HG03460 (cell line): ENCODE measurements around the gene CCM2.
"Not testable (repeated sequence)": the region's sequence is repeated elsewhere in the genome, so short reads cannot be mapped to it uniquely, and the experiment has no call there.

Experiments used
- ATAC-seq: cut with Tn5 transposase; IDR thresholded peaks from one replicate; pipeline ENCODE4 v1.9.1; 2021; ENCODE audit not compliant: unreplicated experiment

Gene CCM2

DNA sequence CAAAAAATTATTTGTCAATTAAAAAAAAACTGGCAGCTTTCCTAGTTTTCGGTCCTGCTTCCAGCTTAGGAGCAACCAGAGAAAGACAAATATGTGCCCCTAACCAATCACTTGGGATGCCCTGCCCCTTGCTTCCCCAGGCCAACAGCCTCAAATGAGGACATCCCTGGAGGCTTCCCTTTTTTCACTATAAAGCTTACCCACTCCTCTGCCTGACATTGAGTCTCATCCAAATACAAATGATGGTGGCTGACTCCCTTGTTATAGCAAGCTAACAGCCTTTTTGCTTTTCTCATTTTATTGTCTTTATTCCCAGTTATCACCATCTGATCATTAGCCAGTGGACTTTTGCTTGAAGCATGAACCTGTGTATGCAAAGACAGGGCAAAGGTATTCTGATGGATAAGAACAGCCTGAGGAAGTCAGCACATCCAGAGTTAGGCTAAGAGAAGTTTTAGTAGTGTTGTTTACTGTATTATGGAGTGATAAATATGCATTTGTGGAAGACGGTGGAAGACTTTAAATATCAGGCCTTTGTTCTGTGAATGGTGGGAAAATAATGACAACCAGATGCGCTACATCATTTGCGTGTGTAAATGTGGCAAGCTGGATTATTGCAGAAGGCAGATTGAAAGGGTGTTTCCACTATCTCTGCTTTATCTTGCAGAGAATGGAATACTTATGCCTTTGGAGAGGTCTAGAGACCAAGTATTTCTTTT is 1.7 kb upstream of the CCM2 start:
- ATAC-seq = no peak

DNA sequence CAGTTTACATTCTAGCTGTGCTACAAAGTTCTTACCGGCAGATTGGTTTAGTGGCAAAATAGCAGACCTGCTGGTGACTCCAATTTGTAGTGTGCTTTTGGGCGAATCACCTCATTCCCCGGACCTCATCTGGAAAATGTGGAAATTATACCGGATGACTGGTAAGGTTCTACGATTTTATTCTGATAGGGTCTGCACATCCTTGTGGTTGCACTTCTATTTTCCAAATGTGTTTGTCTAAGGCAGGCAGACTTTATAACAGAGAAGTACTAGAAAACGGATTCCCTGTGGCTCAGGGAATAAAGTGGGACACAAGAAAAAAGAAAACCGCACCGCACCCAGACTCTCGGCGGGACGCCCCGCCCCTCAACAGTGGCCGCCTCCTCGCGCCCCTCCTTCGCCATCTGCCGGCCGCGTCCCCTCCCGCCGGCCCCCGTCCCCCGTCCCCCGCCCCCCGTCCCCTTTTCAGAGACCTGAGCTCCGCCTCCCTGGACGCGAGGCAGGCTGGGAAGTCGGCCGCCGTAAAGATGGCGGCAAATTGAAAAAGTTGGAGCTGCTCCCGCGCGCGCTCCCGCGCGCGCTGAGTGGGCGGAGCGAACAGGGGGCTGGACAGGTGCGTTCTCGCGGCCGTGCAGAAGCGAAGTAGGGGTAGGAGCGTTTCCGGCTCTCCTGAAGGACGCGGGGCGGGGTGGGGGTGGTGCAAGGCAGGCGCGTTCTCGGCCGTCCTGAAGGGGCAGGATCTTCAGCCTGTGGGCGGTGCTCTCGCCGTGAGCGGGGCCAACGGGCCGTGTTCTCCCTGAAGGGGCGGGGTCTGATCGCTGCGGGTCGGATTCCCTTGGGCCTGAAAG is 532 bp upstream of the CCM2 start:
- ATAC-seq = peak; percentile 63

DNA sequence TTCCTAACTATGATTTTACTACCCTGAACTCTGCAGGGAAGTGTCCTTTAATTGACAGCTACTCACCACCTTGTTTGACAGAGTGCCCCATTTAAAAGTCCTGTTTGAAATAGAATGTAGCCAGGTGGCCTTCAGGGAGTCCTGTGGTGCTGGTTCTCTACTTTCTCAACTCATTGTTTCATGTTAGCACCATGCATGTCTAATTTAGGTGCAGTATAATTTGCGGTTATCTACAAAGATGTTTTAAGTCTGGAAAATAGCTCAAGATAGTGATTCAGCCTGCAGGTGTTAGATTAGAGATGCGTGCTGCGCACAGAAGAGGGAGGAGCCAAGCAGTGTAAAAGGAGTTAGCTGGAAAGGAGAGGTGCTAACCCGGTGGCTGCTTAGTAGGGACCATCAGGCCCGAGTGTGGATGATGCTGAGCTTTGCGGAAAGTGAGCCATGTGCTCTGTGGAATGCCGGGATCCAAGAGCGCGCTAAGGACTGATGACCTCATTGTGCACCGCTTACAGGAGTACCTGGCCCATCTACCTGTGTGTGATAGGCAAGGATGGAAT is 1.2 kb downstream of the CCM2 start:
- no peak for ATAC-seq

DNA sequence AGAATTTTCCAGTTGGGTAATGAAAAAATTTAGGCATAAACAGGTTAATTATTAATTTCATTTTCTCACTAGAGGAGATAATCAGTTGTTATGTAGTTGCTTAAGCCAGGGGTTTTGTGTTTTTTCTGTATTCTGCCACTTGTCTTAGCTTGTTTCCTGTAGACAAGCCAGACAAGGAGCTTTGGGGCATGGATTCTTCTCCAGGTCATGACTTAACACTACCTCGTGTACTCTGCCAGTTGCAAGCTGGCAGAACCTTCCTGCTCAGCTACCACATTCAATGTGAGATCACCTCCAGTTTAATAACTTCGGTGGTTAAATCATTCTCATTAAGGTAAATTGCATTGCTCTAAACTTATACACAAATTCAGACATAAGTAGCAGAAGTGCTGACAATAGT is 1.8 kb downstream of the CCM2 start:
- no peak for ATAC-seq

DNA sequence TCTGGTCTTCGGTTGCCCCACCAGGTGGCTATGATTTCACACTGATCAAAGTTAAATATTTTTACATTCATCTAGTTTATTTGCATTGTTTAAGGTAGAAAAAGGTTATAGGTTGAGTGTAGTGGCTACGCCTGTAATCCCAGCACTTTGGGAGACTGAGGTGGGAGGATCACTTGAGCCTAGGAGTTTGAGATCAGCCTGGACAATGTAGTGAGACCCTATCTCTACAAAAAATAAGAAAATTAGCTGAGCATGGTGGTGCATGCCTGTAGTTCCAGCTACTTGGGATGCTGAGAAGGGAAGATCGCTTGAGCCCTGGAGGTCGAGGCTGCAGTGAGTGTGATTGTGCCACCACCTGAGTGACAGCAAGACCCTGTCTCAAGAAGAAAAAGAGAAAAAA is 3.8 kb downstream of the CCM2 start:
- ATAC-seq = no peak

DNA sequence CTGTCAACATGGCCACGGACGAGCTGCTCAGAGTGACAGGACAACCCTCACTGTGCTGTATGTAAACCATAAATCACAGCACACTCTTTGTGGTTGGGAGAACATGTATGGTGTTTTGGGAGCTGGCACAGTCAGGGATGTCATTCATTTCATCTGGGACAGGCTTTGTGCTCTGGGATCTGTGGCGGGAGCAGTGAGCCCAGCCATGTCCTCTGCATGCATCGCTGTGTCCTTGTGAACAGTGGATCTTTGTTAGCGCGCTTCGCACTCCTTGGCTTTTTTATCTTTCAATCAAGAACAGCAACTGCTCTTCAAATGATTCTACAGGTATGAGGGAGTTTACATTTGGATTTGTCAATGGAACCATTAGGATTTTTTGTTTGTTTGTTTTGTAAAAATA is 7.1 kb downstream of the CCM2 start:
- no peak for ATAC-seq

DNA sequence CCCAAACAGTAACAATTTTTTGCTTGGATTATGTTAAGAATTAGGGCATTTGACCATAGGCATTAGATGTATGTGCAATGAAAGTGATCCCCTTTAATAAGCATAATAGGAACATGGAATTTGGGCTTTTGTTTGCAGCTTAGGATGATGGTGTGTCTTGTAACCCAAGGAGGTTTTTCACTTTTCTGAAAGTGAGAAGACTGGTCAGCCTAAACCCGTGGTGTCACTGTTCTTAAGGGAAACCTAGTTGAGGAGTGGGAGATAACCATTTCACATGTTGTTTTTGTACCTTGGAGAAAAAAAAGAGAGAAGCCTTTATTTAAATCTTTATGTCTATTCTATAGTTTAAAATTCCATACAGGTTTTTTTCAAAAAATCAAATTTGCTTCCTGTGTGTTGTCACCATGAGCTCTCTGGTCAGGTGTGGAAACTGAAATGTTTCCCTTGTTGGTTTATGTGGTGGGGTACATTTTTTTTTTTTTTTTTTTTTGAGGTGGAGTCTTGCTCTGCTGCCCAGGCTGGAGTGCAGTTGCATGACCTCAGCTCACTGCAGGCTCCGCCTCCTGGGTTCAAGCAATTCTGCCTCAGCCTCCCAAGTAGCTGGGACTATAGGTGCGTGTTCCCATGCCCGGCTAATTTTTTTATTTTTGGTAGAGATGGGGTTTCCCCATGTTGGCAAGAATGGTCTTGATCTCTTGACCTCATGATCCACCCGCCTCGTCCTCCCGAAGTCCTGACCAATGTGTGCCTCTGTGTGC is 7.7 kb downstream of the CCM2 start:
- ATAC-seq = peak; percentile 69

DNA sequence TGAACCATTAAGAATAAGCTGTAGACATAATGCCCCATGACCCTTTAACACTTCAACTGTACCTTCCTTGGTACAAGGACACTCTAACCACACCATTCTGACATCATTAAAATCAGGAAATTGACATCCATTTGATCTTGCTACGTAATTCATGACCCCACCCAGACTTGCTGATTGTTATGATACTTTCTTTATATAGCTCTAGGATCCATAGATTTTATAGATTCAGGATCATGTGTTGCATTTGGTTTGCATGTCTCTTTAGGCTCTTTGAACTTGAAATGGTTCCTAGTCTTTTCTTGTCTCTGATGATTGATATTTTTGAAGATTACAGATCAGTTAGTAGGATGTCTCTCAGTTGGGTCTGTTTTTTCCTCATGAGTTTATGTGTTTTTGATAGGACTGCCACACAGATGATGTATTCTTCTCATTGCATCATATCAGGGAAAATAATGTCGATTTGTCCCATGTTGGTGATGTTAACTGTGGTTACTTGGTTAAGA is 13.5 kb downstream of the CCM2 start:
- no peak for ATAC-seq

DNA sequence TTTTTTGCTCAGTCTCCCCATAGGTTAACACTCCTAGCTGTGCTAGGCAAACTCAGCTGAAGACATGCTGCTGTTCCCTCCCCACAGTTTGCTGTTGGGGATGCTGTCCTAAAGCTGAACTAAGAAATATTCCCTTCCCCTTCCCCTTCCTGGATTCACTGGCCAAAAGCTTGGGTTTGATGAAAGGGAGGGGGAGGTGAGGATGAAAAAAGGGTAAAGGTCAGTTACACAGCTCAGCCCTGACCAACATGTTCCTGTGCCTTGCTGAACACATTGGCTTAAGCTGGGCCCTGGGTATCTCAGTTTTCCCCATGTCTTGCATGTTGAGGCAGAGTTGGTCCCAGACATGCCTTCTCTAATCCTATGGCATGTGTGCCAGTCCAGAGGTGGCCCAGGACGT is 15.3 kb downstream of the CCM2 start:
- ATAC-seq = no peak

DNA sequence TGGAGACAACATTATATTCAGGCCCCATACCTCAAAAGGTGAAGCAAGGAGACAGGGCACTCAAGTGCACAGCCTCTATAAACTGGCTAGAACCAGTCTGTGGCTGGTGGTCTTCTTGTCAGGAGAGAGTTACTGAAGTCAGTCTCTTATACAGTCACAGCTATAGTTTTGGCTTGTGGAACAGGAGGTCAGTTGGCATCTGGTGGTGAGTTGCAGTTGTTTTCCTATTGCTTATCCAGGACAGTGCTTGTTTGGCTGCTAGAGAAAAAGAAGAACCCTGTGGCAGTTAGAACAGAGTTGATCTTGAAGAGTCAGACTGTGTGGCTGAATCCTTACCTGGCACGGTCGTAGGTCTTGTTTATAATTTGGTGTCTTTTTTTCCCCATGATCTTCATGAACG is 17.3 kb downstream of the CCM2 start:
- no peak for ATAC-seq

DNA sequence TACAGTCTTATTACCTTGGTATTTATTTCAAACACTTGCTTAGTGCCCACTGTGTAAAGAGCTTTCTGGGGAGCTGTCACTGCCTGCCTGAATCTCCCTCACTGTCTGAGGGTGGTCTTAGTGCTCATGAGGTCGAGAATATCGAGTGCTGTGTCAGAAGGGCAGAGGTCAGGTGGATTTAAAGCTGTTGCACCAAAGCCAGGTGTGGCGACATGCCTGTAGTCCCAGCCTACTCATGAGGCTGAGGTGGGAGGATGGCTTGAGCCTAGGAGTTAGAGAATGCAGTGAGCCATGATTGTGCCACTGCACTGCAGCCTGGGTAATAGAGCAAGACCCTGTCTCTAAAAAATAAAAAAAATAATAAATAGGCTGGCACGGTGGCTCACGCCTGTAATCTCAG is 20.9 kb downstream of the CCM2 start:
- ATAC-seq = no peak

DNA sequence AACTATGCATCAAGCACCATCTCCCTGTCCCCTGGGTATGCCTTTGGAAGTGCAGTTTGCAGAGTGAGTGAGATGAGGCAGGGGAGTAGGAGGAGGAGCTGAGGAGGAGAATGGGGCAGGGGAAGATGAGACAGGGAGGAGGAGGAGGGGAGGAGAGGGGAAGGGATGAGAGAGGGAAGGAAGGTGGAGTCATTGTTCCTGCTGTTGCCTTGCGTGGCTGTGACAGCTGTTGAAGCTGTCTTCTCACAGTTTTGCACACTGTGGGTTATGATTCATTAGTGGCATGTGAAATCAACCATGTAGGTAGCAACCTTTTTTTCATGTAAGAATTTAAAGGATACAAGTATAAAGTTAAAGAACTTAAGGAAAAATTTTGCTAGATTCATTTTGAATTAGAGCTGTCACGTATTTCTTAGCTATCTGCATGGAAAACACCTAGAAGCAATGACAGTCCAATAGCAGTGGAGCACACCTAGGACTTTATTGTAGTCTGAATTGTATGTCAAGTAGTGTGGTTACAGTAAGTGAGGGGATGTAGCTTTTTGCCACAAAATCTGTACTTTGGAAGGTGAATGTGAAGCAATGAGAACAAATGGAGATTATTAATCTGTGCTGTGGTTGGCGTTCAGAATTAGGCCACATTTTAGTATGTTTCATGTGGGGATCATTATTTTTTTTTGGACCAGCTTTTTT is 21.7 kb downstream of the CCM2 start:
- peak; percentile 68 for ATAC-seq

DNA sequence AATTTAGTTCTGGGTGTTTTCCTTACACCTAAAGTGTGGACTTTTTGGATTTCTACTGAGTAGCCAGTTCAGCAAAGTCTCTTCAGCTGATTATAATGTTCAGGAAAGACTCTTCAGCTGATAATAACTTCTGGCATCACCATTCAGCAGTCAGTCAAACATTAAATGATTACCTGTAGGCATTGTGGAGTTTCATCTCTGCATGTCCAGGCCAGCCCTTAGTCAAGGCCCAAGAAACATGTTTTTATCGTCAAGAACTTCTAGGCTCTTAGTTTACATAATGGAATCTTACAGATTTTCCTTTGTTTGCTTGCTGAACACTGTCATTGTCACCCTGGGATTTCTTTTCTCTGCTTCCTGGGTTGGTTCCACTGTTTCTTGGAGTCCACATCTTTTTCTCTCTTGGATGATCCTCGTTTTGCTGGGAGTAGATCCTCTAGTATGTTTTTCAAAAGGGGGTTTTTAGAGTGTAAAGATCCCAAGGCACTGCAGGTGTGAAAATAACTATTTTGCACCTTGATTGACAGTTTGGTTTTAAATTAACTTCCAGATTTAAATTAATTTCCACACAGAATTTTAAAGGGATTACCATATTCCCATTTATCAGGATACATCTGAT is 24.2 kb downstream of the CCM2 start:
- ATAC-seq = no peak

DNA sequence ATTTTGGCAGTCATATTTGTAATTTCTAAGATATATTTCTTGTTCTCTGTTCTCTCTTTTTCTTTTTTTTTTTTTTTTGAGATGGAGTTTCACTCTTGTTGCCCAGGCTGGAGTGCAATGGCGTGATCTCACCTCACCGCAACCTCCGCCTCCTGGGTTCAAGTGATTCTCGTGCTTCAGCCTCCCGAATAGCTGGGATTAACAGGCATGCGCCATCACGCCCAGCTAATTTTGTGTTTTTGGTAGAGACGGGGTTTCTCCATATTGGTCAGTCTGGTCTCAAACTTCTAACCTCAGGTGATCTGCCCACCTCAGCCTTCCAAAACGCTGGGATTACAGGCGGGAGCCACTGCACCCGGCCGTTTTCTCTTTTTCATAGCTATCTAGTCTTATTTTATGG is 25.5 kb downstream of the CCM2 start:
- not testable (repeated sequence) for ATAC-seq

DNA sequence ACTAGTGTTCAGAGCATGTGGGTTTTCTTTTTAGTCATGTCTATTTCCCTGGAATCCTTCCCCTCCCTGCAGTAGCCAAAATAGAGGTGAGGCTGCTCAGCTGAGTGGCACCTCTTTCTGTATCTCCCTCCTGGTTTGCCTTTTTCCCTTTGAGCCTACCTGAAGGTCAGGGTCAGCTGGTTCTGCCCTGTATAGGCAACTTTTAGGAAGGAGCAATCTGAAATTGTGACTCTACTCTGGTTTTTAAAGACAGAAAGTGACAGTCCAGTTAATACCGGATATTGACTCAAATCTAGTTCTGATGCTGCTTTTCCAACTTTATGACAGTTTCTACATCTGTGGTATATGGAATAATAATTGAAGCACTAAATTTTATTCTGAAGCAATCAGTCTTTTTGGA is 26.0 kb downstream of the CCM2 start:
- no peak for ATAC-seq

DNA sequence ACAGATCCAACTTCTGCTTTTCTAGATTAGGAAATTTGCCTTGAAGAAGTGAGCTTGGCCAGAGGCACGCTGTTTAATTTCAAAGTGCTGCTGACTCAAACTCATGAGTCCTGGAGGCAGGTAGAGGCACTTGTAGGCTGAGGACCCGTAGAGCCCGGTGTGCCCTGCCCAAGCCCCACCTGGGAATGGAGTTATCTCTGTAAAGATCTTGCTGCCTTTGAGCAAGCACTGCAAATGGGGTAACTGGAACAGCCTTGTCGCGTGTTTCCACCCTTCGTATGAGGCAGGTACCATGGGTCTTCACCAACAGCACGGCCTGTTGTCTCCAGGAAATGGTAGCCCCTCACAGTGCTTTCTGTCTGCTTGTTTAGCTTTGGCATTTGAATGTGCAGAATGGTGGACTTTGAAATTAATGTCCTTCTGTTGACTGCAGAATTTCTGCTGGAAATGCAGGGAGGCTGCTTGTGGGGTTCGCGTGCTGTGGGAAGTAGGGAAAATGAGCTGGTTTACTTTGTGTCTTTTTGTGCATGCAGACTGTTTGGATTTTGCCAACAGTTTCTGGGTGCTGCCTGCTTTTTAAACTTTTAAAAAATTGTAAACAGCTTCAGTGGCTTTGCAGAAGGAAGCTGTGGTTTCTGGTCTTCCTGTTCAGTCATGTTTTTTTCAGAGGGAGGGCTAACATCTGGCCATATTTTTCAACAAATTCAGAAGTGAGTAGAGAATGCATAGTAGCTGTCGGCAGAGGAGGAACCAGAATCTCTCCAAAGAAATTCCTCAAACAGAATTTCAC is 27.2 kb downstream of the CCM2 start:
- ATAC-seq = peak; percentile 51

DNA sequence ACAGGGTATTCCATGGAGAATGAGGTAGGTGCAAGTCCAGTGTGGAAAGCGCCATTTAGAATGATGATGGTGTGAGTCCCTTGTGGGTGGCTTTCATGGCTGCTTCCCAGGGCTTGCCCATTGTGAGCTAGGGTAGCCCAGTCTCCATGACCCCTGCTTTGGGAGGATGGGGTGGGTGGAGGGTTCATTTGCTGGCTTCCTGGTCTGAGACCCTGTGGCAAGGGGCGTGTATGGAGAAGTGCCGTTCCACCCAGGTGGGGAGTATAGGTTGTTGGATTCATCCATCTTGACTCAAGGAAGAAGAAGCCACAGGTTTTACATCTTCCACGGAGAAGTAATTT is 27.7 kb downstream of the CCM2 start:
- peak; percentile 5 for ATAC-seq

DNA sequence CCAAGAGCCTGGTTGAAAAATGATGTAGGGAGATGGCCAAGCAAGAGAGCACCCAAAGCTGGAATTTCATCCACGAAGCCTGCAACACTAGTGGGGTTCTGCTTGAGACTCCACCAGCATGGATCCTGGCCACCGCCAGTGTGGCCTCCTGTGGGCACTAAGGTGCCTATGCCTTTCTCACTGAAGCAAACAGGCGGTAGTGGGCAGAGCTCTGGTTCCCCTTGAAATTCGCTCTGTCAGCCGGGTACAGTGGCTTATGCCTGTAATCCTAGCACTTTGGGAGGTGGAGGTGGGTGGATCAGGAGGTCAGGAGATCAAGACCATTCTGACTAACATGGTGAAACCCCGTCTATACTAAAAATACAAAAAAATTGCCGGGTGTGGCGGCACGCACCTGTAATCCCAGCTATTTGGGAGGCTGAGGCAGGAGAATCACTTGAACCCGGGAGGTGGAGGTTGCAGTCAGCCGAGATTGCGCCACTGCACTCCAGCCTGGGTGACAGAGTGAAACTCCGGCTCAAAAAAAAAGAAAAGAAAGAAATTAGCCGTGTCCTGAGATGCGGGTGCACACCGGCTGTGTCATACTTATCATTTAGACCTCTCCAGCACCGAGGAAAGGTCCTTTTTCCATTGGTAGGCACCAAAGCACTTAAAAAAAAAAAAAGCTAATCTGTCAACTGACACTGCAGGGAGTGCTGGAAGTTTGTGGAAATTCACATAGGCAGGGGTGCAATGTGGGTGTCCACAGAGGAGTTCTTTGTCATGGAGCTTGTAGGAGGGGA is 28.3 kb downstream of the CCM2 start:
- no peak for ATAC-seq

DNA sequence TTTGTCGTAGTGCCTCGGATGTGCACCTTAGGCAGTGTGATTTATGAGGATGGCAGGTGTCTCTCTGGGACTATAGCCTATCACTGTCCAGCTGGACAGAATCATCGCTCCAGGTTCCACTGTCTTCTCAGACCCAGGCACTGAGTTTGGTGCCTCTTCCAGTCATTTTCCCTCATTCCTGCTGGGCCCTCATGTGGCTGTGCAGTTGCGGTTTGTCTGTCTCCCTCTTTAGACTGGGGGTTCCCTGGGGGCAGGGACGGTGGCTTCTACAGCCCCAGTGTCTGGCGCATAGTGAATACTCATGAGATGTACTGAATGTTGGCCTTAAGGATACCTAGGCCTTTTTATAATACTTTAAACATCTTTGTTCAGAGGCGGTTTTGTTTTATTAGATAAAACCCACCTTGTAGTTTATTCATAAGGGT is 28.9 kb downstream of the CCM2 start:
- no peak for ATAC-seq
